Stimulated activated CD4-positive, alpha-beta T cell treated with anti-CD3 and anti-CD28 coated beads, Interleukin-12 subunit alpha, Interleukin-12 subunit beta, amount 100 ng/mL, for 4 hours (primary cell): ENCODE measurements around the gene PTPRN2.
"Not testable (repeated sequence)": the region's sequence is repeated elsewhere in the genome, so short reads cannot be mapped to it uniquely, and the experiment has no call there.

Experiments used
- DNase-seq: peaks from one replicate; pipeline ENCODE4 v3.0.0-alpha.2; 2020

PTPRN2 gene

DNA sequence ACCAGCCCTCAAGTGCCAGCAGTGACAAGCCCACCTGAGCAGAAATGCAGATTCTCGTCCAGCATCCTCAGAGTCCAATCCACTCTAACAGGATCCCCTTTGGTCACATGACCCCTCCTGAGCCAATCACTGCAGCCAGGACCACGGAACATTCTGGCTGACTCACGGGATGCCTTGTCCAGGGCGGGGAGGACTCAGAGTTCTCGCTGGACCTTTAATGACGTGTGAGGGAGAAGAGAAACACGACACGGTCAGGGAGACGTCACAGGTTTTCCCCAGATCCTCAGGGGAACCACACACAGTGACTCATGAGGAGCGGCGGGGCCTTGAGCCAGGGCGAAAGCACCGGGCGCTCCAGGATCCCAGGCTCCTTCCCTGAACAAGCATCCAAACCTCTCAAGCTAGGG lies 155.7 kb downstream of the PTPRN2 start:
- DNase-seq = no peak

DNA sequence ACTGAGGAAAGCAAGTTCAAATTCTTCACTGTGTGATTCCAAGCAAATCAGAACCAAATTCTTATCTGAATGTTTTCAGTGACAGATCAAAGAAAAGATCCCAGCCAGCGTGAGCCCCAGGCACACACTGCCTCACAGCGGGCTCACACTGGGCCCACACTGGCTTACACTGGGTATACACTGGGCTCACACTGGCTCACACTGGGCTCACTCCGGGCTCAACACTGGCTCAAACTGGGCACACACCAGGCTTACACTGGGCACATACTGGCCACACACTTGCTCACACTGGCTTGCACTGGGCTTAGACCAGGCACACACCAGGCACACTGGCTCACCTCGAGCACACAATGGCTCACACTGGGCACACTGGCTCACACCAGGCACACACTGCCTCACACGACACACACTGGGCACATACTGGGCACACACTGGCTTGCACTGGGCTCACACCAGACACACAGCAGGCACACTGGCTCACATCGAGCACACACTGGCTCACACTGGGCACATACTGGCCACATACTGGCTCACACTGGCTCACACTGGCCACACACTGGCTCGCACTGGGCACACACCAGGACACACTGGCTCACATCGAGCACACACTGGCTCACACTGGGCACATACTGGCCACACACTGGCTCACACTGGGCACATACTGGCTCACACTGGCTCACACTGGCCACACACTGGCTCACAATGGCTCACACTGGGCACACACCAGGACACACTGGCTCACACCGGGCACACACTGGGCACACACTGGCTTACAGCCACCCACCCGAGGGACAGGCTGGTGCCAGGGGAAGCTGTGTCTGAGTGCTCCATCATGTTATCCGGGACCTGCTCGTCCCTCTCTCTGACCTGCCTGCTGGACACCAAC lies 156.3 kb downstream of the PTPRN2 start:
- DNase-seq = no peak

DNA sequence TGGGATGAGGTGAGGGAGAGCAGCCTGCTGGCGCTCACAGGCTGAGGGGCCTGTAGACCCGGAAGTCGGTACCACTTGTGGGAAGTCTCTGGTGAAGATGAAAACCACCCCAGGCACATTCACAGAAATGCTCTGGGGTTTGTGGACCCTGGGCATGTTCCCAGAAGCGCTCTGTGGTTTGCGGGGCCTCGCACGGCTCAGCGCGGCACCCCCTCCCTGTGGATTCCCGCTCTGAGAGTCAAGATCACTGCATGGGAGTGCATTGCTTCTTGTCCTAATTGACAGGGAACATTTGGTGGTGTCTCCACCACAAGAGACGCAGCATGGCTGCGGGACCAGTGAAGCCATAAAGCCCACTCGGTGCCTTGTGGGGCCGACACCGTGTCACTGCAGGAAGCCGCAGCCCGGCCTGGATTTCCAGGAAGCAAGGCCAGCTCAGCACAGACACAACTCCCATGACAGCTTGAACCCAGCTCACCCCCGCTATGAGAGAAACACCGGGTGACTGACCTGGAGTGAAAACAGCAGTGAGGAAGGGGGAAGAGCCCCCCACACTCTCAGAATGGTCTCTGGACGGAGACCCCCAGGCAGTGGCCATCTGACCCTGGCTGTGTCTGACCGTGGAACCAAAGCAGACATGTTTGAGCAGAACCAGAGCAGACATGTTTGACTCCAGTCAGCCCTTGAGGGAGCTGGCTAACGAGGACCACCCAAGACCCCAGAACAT lies 157.2 kb downstream of the PTPRN2 start:
- no peak for DNase-seq

- no peak for DNase-seq
Observed at GRCh38 chr7:158428837-158429753, 158.5 kb downstream of the PTPRN2 start.

- no peak for DNase-seq
Observed at GRCh38 chr7:158428131-158428836, 159.3 kb downstream of the PTPRN2 start.

DNA sequence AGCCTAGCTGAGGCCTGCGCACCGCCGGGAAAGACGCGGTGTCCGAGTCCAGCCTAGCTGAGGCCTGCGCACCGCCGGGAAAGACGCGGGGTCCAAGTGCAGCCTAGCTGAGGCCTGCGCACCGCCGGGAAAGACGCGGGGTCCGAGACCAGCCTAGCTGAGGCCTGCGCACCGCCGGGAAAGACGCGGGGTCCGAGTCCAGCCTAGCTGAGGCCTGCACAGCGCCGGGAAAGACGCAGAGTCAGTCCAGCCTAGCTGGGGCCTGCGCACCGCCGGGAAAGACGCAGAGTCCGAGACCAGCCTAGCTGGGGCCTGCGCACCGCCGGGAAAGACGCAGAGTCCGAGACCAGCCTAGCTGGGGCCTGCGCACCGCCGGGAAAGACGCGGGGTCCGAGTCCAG lies 161.9 kb downstream of the PTPRN2 start:
- DNase-seq = not testable (repeated sequence)

DNA sequence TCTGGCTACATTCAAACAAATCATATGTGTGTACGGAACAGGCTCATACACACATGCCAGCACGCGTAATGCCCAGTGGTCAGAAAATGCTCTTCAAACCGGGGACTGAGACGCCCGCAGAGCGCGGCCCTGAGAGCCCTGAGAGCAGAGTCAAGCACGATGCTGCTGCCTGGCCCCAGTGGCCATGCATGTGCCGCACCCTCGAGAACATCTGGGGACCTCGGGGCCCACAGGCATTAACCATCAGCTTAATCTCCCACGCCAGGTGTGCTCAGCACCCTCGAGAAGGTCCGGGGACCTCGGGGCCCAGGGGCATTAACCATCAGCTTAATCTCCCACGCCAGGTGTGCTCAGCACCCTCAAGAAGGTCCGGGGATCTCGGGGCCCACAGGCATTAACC lies 163.1 kb downstream of the PTPRN2 start:
- no peak for DNase-seq

- DNase-seq = no peak
Observed at GRCh38 chr7:158424011-158424410, 163.6 kb downstream of the PTPRN2 start.

DNA sequence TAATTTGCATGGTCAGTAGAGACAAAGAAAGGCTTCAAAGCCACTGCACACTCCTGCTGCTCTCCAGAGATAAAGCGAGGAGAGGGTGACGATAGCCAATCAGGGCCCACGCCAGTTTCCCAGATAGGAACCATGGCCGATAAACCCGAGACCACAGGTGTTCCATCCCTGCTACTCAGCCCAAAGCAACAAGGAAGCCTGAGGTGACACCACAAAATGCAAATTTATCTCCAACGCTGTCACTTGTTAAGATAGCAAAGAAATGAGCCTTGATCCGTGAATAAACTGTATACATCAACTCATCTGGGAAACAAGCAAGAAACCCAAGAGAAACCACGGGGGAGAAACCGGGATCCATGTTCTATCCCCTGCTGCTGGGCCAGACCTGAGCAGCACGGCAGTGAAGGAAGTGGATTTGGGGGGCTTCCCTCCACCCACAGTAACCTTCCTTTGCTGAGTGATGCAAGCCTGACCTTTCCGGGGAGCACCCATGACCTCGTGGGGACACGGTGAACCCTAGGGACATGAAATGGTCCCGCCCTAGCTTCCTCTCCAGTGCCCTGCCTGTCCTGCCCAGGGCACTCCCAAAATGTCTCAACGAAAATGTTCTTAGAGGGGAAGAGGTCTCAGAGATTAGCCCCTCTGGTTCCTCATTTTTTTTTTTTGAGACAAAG lies 164.6 kb downstream of the PTPRN2 start:
- DNase-seq = no peak

DNA sequence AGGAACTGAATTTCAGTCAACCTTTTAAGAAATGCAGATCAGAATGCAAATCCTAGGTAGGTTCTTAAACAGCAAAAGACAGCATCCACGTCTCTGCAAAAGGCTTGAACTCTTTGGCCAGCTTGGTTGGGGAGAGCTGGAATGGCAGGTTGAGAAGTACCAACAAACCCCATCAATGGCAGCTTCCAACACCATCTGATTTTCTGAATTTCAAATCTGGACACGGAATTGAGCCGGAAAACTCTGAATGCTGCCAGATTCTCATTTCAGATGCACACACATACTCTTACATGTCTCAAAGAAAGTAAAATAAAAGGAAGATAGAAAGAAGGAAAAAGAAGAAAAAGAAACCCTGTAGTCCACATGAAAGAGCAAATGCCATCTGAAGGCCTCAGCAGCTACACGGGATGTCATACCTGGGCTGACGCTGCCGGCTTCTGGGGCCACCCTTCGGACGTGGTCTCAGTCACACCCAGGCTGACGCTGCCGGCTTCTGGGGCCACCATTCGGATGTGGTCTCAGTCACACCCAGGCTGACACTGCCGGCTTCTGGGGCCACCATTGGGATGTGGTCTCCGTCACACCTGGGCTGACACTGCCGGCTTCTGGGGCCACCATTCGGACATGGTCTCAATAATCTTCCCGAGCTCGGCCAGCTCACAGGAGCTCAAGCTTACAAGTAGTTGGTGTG lies 165.3 kb downstream of the PTPRN2 start:
- DNase-seq = no peak

- DNase-seq = no peak
Observed at GRCh38 chr7:158421361-158421760, 166.3 kb downstream of the PTPRN2 start.

DNA sequence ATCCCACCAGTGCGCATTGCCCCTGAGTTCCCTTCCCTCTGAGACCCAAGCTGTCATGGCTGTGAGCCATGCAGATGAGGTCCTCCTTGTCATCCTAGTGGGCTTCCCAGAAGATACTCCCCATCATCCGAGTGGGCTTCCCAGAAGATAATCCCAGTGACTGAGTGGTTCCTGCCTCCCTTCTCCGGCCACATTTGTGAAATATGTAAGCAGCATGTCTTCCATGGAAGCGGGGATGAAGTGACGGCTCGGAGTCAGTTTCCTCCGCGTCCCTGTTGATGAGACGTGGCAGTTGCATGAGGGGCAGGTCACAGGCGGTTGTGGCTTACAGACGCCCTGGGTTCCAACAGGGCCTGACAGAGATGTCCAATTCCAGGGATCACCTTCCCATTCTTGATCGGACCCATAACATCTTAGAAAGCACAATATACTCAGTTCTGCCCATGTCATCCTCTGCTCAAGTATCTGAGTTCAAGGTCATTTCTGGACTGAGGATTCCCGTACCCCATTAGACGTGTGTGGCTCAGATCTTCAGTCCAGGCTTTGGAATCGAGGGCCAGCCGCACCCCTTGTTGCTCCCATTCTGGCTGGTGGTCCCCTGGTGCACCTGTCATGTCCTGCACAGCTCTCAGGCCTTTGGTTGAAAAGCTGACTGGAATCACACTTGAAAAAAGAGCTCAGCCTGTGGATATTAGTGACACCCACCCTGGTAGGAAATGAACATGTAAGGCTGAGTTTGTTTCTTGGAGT lies 166.9 kb downstream of the PTPRN2 start:
- DNase-seq = no peak

DNA sequence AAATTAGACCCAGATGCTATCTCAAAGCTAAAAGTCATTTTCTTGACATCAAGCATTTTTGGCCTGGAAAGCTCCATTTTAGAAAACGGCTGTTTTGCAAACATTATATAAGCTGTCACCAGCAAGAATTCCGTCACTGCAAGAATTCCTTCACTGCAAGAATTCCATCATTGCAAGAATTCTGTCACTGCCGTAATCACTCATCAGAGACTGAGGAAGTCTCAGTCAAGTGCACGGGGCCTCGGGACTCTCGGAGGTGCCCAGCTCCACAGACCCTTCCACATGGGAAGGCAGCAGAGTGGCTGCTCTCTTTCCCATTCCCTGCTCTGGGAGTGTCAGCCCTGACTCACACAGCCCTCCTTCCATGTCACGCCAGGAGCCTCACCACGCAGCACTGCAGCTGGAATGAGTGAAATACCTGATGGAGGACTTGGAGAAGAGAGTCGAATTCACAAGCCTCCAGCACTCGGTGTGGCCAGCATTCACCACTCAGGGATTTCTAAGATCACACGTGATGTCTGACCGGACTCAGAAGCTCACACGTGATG lies 168.3 kb downstream of the PTPRN2 start:
- DNase-seq = no peak

- not testable (repeated sequence) for DNase-seq
Observed at GRCh38 chr7:158418395-158418794, 169.2 kb downstream of the PTPRN2 start.

DNA sequence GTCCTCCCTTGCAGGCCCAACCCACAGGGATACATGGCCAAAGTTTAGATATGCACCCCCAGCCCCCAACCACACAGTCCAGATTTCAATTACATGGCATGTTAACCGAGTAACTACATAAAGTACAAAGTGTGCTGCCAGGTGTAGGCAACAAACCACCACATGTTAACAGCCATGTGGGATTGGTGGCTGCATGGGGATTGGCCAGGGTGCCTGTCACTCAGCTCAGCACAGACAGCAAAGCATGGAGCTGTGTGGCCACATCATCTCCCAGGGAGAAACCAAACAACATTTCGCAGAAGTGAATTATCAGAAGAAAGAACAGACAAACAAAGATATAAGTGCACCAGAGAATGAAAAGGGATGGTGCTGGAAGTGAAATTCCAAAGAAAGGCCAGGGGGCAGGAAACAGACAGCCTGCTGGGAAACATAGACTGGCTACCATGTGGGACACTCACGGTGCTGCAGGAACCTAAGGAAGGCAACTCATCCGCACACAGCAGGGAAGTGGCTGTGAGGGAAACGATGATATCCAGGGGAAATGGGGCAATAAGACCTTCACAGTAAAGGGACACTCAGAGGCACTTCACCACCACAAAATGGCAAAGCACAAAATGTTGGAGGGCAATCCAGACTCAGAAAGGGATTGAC lies 171.2 kb downstream of the PTPRN2 start:
- no peak for DNase-seq

GRCh38 chr7:158415316-158415715 lies 172.3 kb downstream of the PTPRN2 start:
- no peak for DNase-seq

DNA sequence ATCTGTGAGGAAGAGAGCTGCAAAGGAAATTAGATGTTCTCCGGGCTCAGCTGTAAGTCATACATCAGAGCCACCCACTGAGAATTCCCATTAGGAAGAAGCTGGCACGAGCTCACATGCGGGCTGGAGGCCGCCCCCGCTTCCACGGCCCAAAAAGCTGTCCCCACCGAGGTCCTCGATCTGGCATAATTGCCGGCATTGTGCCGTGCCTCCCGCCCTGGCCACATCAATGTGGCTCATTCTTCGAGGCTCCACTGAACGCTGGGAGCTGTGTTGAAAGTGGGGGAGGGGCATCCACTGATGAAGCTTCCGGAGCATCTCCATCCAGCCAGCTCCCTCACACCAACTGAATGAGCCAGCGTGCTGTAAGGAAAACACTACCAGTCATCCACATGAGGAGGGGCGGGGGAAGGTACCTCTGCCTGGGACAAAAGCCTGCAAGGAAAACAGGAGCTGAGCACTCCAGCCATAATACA lies 173.1 kb downstream of the PTPRN2 start:
- no peak for DNase-seq

DNA sequence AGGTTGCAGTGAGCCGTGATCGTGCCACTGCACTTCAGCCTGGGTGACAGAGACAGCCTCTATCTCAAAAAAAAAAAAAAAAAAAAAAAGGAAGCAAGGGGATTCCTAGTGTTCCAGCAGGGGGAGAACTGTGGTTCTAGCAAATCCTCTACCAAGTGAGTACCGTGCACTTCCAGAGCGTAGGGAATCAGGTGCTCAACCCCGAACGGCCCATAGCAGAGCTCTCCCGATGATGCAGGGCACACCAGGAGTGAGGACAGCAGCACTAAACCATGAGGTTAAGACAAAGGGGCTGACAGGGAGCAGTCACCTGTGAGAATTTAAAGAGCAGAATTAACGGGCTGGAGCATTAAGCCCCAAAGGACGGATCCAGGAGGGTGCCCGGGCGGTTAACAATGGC lies 173.6 kb downstream of the PTPRN2 start:
- no peak for DNase-seq

DNA sequence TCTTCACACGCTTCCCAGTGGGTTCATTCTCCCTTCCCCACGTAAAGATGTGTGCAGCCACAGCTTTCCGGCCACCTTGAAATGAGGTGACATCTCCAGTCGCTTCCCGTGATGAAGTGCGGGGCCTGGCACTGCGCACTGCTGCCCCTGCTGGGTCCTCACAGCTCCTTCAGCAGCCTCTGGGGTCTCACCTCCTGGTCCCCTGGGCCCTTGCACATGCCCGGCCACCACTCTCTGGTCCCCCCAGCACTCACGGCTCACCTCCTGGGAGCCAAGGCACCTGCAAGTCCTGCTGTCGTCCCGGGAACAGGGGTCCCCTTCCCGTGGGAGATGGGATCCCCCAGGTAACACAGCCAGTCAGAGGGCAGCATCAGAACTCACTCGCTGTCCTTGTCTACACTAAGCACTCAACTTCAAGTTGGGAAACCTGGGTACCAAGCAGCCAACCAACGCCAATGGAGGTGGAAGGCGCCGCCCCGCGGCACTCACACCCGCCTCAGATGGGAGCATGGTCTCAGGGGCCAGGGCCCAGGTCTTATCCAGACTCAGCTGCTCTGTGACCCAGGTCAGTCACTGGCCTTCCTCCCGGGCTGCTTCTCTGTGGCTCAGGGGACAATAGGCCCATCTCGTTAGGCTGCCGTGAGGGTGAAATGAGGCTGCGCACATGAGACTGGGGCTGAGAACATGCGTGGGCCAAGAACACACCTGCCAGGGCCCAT lies 176.2 kb downstream of the PTPRN2 start:
- DNase-seq = no peak
